IPS DF 4.7 (cell line): ENCODE measurements around the gene ZFP62.
"Not testable (repeated sequence)": the region's sequence is repeated elsewhere in the genome, so short reads cannot be mapped to it uniquely, and the experiment has no call there.

Source experiments
- DNase-seq: peaks from one replicate; pipeline ENCODE4 v3.0.0-alpha.2; 2013; ENCODE audit warnings: low spot score; ENCODE audit errors: extremely low read depth

ZFP62 gene

DNA sequence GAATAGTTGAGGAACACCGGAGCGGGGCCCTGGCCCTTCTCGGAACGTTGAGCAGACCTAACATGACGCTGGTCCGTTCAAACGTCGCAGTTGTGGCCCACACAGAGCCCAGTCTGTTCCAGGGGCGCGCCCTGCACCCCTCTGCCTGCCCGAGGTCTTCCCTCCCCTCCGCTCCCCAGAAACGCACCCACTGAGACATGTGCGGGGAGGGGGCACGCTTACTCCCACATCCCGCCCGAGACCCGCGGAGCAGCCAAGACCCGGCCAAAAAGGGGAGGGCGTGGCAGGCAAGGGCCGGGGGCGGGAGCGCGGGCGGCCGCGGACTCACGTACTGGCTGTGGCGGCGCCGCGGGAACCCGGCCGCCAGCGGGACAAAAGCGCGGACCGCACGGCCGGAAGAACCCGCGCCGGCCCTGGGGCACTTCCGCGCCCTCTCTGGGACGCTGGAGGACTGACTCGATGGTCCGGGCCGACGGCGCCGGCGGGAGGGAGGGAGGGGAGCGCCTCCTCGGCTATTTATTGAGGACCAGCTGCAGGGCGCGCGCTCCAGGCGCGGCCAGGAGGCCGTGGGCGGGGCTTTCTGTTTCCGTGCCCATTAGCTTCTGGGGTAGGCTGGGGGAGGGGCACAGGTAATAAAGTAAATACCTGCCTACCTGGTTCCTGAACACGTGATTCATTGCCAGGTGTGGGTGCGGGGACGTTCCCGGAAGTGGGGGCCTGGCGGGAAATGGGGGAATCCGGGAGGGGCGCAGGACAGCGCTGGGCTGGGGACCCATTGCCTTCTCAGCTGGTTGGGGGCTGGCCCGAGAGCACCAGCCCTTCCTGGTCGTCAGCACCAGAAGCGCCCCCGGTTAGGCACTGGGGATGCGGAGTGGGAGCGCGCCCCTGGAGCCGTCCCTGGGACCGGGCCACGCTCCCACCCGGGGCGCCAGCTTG lies at the start of gene ZFP62:
Gene ZFP62 (minus strand): TSS at position 390 of the 936 bp plus-strand sequence. CDS start 57 bp downstream, at position 333.
- no peak for DNase-seq

DNA sequence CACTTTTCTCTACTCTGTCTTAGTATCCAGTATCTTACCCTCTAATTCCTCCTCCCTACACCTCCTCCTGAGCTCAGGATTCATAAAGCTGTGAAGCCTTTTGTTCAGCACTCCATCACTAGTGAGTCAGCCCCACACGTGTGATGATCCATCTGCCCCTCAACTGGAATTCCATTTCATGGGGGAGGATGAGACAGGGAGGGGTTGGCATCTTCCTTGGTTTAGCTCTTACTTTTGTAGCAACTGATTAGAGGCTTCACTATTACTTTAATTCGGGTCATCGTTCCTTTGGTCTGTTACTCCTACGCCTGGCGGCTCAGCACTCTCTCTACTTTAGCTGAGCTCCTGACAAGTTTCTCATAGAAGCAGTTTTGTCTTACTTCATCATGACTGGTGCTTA lies 49.7 kb upstream of the ZFP62 start:
- no peak for DNase-seq

DNA sequence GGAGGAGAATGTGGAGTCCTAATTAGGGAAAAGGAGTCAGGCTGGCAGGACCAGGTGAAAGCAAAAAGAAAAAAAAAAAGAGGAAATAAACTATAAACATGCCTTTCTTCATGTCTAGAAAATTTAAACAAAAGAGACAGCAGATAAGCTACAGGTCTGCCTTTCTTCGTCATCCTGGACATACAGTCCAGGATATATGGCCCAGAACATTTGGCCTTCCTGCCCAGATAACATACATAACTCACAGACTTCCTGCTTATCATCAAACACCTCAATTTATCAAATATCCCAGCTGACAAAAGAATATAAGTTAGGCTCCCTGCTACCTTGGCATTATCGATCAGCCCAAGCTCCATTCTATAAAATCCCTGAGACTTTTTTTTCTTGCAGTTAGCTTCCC lies 49.1 kb upstream of the ZFP62 start:
- no peak for DNase-seq

DNA sequence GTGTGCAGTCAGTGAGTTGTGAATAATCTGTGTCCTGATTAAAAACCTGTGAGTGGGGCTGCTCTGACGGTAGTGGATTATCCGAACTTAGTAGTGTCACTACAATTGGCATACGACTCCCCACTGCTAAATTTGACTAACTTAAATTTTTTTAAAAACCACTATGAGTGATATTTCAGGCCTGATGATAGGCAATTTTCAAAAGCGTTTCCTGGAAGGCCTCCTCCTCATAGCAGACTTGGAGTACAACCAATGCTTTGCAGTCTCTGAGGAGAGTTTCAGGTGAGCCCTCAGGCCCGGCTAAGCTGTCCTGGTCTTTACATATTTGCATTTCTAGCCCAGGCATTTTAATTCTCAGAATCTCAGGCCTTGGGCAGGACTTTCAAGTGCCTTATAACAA lies 48.7 kb upstream of the ZFP62 start:
- no peak for DNase-seq

DNA sequence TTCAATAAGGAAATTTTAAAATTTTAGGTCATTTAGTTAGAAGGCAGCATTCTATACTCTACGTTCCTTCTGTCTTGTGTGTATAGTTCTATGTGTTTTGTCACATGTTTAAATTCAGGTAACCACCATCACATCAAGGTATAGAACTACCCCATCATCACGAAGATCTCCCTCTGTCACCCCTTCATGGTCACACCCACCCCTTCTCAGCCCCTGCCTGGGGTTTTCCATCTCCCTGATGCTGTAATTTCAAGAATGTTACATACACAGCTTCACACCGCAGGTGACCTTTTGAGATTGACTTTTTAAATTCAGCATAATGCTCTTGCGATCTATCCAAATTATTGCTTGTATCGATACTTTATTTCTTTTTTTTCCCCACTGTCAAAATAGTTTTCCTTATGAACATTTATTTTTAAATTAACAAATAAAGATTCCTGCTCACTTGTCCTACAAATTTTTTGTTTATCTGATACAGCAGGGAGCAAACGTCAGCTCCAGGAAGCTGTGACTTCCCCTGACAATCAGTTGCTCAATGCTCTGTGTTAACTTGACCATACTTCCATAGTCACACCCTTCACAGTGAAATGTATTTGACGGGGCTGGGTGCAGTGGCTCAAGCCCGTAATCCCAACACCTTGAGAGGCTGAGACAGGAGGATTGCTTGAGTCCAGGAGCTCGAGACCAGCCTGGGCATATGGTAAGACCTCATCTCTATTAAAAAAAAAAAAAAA lies 48.1 kb upstream of the ZFP62 start:
- no peak for DNase-seq

DNA sequence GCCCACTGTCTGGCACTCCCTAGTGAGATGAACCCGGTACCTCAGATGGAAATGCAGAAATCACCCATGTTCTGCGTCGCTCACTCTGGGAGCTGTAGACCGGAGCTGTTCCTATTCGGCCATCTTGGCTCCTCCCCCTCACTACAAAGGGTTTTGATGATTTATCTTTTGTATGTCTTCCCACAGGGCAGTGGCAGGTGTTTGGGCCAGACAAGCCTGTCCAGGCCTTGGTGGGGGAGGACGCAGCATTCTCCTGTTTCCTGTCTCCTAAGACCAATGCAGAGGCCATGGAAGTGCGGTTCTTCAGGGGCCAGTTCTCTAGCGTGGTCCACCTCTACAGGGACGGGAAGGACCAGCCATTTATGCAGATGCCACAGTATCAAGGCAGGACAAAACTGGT lies 47.3 kb upstream of the ZFP62 start:
- no peak for DNase-seq

DNA sequence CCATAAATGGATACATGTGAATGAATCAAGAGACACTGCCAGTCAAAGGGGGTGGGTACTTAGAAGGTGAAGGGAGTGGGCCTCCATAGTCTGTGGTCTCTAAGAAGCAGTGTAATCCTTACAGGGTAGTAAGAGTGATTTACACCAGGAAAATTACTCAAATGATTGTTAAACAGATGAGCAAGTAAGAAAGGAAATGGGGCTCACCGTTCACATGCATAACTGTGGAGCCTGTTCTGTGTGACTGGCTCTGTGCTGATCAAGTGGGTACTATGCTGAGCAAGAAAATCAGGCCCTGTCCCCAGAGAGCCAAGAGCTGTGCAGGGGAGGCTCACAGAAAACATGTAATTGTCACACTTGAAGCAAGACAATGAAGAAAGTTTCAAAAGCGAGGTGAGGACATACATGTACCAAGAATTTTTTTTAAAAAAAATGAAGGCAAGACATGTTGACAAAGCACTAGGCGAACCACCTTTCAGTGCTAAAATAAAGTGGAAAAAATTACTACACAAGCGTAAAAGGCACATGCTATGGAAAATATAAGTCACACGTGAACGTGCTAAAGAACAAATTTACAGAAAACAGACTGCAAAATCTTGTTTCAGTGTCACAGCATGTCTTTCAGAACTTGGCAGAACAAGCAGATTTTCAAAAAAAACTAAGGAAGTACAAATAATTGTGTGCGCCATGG lies 40.4 kb upstream of the ZFP62 start:
- no peak for DNase-seq

DNA sequence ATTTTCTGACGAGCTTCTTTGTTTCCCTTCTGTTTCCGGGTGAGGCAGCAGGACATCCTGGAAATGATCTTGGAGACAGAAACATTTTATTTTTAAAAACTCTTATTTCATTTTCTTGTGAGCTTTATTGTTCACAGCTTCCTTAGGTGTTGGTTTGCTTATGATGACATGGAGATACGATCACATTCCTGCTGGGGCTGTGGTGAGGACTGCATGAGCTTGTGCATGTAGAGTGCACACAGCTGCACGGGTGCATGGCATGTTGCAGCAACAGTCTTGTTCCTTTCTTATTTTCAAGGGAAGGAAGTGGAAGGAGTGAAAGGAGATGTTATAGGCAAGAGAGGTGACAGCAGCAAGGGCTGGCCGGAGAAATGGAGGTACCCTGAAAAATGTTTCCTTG lies 39.1 kb upstream of the ZFP62 start:
- no peak for DNase-seq

DNA sequence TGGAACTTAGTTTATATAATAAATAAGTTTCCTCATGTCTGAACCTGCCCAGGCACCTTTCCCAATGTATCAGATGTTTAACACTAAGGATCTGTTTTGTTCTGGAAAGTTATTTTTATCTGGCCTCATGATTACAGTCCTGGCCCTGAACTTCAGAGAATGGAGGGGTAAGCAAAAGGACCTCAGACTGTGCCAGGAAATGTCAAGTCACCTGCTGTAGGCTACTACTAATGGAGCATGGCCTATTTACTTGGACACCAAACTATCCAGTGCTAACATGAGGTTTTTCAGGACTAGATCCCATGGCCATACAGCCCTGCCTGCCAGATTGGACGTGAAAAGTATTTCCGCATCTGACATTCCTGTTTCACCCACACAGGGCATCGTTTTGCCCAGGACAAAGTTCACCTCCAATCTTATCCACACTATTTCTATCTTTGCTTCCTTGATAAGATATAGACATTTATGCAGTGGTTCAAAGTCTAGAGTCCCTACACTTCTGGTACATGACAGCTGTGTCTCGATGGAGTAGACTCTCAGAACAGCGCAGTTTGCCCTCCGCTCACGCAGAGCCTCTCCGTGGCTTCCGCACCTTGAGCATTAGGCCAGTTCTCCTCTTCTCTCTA lies 37.7 kb upstream of the ZFP62 start, which contains the start of gene BTNL8:
Gene BTNL8 (plus strand): TSS at position 539 of the 626 bp plus-strand sequence. CDS start 152 bp downstream, outside the sequence.
- no peak for DNase-seq

DNA sequence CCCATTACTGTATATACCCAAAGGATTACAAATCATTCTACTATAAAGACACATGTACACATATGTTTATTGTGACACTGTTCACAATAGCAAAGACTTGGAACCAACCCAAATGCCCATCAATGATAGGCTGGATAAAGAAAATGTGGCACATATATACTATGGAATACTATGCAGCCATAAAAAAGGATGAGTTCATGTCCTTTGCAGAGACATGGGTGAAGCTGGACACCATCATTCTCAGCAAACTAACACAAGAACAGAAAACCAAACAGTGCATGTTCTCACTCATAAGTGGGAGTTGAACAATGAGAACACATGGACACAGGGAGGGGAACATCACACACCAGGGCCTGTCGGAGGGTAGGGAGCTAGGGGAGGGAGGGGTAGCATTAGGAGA lies 34.3 kb upstream of the ZFP62 start:
- not testable (repeated sequence) for DNase-seq

DNA sequence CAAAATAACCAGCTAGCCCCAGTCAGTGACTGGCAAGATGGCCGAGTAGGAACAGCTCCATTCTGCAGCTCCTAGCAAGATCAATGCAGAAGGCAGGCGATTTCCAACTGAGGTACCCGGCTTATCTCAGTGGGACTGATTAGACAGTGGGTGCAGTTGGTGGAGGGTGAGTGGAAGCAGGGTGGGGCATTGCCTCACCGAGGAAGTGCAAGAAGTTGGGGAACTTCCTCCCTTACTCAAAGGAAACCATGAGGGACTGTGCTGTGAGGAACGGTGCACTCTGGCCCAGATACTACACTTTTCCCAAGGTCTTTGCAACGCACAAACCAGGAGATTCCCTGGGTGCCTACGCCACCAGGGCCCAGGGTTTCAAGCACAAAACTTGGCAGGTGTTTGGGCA lies 28.3 kb upstream of the ZFP62 start:
- no peak for DNase-seq

DNA sequence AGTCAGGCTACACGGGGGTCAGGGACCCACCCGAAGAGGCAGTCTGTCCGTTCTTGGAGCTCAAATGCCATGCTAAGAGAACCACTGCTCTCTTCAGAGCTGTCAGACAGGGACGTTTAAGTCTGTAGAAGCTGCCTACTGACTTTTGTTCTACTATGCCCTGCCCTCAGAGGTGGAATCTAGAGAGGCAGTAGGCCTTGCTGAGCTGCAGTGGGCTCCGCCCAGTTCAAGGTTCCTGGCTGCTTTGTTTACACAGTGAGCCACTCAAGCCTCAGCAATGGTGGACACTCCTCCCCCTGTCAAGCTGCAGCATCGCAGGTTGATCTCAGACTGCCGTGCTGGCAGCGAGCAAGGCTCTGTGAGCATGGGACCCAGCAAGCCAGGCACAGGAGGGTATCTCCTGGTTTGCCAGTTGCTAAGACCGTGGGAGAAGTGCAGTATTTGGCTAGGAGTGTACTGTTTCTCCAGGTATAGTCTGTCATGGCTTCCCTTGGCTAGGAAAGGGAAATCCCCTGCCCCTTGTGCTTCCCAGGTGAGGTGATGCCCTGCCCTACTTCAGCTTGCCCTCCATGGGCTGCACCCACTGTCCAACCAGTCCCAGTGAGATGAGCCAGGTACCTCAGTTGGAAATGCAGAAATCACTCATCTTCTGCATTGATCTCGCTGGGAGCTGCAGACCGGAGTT lies 24.9 kb upstream of the ZFP62 start:
- not testable (repeated sequence) for DNase-seq

DNA sequence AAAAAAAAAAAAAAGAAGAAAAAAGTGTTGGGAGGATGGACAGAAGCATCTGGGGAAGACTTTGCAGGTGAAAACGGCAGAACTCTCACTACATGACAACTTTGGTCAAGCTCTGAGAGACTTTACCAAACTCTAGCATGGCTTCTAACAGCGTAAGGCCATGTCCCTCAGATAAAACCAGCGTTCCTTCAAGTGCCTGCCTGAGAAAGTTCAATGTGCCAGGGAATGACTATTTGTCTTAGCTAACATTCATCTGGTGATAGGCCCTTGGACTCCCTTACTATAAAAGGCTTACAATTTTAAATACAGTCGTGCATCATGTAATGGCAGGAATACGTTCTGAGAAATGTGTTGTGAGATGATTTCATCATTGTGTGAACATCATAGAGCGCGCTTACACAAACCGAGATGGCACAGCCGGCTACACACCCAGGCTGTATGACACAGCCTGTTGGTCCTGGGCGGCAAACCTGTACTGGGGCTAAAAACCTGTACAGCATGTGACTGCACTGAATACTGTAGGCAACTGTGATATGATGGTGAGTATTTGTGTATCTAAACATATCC lies 14.9 kb upstream of the ZFP62 start:
- no peak for DNase-seq

DNA sequence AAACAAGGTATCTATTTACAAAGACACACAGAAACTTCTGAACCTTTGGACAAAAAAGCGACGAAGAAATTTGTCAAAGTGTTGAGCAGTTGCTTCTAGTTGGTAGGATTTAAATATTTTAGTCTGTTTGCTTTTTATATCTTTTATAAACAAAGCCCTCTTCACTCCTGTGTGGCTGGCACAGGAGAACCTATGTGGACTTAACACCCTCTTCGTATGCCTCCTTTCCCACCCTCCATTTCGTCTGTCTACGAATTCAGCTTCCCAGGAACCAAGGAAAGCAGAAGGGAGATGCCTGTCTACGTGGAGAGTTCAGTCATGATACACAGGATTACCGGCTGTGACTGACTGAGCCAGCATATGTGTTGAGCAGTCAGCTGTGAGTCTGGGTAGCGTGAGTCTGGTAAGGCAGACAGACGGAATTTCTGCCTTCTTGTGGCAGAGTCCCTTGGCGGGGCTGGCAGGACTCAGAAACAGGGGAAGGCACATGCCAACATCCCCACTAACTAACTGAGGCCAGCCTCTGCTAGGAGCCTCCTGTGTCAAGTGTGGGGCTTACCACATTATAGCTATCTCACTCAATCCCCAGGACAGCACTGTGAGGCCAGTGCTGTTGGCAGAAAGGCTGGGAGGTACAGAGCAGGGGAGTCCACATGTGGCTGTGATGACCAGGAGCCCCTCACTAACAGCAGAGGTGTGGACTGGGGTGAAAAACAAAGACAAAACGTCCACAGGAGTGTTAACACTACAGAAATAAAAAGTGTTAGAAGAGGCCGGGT lies 13.9 kb upstream of the ZFP62 start:
- no peak for DNase-seq

DNA sequence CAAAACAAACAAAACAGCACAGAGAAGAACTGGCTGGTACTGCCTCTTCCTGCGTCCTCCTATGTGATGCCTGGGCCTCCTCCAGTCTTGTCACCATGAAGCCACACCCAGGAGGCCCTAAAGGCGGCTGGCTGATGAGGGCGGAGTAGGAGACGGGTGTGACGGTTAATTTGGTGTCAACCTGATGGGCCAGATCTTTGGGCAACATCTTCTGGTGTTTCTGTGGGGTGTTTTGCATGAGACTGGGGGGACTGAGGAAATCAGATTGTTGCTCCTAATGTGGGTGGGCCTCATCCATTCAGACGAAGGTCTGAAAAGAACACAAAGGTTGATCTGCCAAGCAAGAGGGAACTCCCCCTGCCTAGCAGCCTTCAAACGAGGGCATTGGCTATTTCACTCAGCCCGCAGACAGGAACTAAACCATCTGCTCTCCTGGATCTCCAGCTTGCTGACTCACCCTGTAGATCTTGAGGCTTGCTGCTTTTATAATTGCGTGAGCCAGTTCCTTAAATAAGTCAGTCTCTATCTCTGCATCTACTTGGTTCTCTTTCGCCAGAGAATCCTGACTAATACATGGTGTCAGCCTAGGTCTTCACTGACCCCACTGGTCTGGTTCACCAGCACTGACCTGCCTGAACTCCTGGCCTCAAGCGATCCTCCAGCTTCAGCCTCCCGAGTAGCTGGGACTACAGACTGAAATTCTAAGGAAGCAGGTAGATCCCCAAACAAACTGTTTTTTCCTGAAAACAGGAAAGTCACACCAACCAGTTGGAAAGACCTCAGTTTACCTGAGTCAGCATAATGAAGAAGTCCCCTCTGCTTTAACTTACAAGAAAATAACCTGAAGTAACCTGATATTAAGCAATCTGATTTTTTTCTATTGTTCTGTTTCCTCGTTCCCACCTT lies 12.8 kb upstream of the ZFP62 start:
- no peak for DNase-seq

DNA sequence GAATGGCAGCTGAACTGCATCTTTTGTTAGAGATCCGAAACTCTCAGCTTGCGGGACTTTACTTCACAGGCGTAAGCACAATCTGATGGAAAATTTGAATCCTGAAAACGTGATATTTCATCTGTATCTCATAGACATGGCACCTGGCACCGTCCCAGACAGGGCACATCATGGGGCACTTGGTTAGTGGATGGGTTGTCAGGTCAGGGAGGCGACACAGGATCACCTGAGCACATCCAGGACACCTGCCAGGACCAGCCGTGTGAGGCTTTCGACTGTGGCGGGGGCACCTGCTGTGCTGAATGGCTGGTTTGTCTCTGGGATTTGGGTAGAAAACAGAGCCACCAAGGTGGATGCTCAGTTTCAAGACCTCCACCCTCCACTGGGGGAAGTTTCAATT lies 11.3 kb upstream of the ZFP62 start:
- DNase-seq, result no peak

DNA sequence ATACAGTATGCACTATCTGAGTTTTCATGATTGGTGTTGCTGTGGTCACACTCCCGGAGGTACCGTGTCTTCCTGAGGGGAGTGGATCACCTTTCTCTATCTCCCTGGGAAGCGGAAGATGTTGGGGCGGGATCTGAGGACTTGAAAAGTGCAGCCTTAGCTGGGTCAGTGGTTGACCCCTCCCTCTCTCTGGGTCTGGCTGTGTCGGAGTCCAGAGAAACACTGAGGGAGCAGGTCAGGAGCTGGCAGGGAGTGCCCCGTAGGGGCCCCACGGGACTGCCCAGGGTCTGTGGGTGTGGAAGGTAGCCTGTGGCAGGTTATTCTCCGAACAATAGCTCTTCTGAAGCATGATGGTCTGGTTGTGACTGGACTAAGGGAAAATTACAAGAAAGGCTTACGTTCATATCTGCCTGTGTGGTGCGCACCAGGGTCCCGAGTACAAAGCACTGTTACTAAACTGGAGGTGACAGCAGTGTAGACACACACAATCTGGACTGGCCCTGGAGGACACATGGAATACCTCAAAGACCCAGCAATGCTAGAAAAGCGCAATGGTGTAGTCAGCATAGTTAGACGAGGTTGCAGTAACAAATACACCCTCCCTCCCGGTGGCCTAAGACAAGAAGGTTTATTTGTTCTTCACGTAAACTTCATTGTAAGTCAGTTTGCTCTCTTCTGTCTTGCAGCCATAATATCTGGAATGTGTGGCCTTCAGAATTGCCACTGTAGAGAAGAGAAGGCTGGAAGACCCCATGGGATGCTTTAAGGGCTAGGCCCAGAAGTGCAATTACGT lies 9.4 kb upstream of the ZFP62 start:
- DNase-seq, result no peak

DNA sequence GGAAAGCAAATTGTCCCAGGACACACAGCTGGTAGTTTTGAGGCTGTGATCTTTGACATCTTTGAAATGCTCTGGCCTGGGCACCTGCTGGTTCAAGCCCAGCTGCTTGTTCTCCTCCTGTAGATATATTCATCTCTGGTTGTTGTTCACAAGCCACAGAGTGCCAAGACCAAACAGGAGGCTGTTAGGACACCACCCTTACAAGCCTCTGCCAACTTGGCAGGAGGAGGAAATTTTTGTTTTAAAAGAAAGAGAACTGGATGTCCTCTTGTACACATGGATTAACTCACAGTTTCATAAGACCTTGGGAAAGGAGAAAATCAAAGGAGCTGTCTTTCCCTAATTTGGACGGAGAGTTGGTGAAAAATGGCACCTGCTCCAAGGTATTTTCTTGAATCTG lies 8.5 kb upstream of the ZFP62 start:
- no peak for DNase-seq
